Esophagus muscularis mucosa (tissue), 4 donors: ENCODE data around the gene PCID2. TPM values are rescaled to one million over a fixed set of nuclear protein-coding genes. Genes with fewer than 3 reads are reported as not detected.

ENCODE experiments used
- DNase-seq: peaks from one replicate; pipeline ENCODE4 v3.0.0-alpha.2; 2017; ENCODE audit errors: extremely low spot score
- H3K27ac ChIP-seq, 4 donors: fragments of 200-600 bp; sonication (generic); replicated peaks in 1 of 4; 1 replicate in 3 of 4; 2 replicates in 1 of 4; pipeline ENCODE4 v1.5.1; 2016 to 2019; ENCODE audit warnings: mild to moderate bottlenecking in 1 of 4
- H3K27me3 ChIP-seq, 4 donors: fragments of 200-600 bp; sonication (generic); one replicate each; pipeline versions ENCODE4 v1.5.1 to v1.6.0; 2016 to 2019
- H3K36me3 ChIP-seq, 4 donors: fragments of 200-600 bp; sonication (generic); one replicate each; pipeline ENCODE4 v1.5.1; 2016 to 2019
- H3K4me1 ChIP-seq, 4 donors: fragments of 200-600 bp; sonication (generic); one replicate each; pipeline ENCODE4 v1.5.1; 2016 to 2019
- H3K4me3 ChIP-seq, 4 donors: fragments of 200-600 bp; sonication (generic); 1 replicate in 2 of 4; 2 replicates in 2 of 4; pipeline ENCODE4 v1.5.1; 2016 to 2019; ENCODE audit warnings: mild to moderate bottlenecking in 4 of 4, moderate library complexity in 1 of 4
- H3K9me3 ChIP-seq, 4 donors: fragments of 200-600 bp; sonication (generic); 1 replicate in 3 of 4; 2 replicates in 1 of 4; pipeline ENCODE4 v1.5.1; 2016 to 2019
- EP300 ChIP-seq: sonication (generic); formaldehyde crosslinking; IDR thresholded peaks from one replicate; pipeline ENCODE4 v1.6.1; 2017; ENCODE audit warnings: antibody characterized with exemption
- POLR2A ChIP-seq: fragments of 450-650 bp; IDR thresholded peaks from one replicate; pipeline ENCODE4 v1.6.1; 2017; ENCODE audit warnings: antibody characterized with exemption, moderate library complexity, mild to moderate bottlenecking, low read depth
- POLR2AphosphoS5 ChIP-seq, 2 donors: sonication (generic); formaldehyde crosslinking; IDR thresholded peaks; one replicate each; pipeline ENCODE4 v1.6.1; 2017; ENCODE audit warnings: antibody characterized with exemption in 2 of 2
- WGBS: methylation state at CpG from one replicate; pipeline ENCODE4 v1.1.5; 2018; 5-methylcytosine and 5-hydroxymethylcytosine counted together
- intact Hi-C: fragments of 100-400 bp; cut with DNase I; formaldehyde crosslinking; loops from one replicate; pipeline ENCODE4 v1.15.1; 2023
- total RNA-seq, 4 donors: library from RNA; depleted of rRNA; stranded (reverse); fragments of >200 nt; gene quantifications; one replicate each; pipeline versions ENCODE4 v1.1.0 to v1.2.1, GENCODE V29; 2016
- TF ChIP-seq, protein P1 (sequence below), 3 experiments: fragments of 200-600 bp in 2 of 3; fragments of 450-650 bp in 1 of 3; sonication (generic) in 2 of 3; IDR thresholded peaks; one replicate each; pipeline ENCODE4 v1.5.1; 2017 to 2019; ENCODE audit warnings: antibody characterized with exemption in 3 of 3, mild to moderate bottlenecking in 2 of 3, moderate library complexity in 1 of 3

The PCID2 gene
- total RNA-seq, 4 donors from 2014 or later, result 34.5 to 46.9 (median 42.3) TPM

DNA sequence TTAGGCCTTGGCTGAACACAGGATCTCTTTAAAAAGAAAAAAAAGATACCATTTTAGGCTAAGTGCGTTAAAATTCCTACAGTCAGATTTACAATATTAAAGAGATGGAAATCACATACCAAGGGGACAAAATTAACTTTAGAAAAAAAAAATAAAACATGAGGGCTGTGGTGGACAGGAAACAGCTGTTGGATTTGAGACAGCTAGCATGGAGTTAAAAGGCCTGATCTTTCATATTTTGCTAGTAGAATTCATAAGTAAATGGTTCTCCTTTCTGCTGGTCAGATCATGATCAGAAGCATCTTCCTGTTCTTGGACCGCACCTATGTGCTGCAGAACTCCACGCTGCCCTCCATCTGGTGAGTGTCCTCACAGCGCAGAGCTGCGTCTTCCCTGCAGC, 20.7 kb upstream of the PCID2 start:
- Histone ChIP-seq H3K36me3 (peaks cover 37 to 100% (median 79%) of the 10 kb centered on the region in 4 donors), H3K27ac (no peak overlapping the region), H3K4me1 (peaks cover 0 to 7% (median 1%) of the 10 kb centered on the region in 4 donors), H3K9me3 (no peaks in the 10 kb centered on the region), H3K4me3 (no peak overlapping the region), H3K27me3 (no peaks in the 10 kb centered on the region)
- no peak for DNase-seq
- intact Hi-C loops, result no loop called here
- 88% methylated on average over 5 of the region's 5 CpGs for WGBS
- TF ChIP-seq POLR2AphosphoS5 (IDR thresholded peaks at IDR 0.05), result no peak
- TF ChIP-seq, protein P1, sequence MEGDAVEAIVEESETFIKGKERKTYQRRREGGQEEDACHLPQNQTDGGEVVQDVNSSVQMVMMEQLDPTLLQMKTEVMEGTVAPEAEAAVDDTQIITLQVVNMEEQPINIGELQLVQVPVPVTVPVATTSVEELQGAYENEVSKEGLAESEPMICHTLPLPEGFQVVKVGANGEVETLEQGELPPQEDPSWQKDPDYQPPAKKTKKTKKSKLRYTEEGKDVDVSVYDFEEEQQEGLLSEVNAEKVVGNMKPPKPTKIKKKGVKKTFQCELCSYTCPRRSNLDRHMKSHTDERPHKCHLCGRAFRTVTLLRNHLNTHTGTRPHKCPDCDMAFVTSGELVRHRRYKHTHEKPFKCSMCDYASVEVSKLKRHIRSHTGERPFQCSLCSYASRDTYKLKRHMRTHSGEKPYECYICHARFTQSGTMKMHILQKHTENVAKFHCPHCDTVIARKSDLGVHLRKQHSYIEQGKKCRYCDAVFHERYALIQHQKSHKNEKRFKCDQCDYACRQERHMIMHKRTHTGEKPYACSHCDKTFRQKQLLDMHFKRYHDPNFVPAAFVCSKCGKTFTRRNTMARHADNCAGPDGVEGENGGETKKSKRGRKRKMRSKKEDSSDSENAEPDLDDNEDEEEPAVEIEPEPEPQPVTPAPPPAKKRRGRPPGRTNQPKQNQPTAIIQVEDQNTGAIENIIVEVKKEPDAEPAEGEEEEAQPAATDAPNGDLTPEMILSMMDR (IDR thresholded peaks at IDR 0.05), result no peak
- TF ChIP-seq POLR2A, result no peak
- no peak for TF ChIP-seq EP300

DNA sequence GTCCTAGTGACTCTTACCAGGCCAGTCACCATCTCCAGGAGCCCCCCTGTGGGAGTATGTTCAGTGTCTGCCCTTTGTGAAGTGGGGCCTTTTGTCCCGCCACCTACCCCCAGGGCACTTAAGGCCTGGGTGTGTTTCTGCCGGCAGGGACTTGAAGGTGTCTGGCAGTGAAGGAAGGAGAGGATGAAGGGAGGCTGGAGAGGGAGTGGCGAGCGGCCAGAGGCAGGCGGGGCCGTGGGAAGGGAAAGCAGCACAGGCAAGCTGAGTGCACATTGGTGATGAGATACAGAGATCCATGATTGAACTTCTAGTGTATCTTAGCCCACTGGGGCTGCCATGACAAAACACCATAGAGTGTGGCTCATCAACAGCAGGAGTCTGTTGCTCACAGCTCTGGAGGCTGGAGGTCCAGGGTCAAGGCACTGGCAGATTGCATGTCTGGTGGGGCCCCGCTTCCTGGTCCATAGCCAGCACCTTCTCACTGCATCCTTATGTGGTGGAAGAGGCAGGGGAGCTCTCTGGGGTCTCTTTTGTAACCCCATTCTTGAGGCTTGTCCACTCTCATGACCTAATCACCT, 18.5 kb upstream of the PCID2 start:
- H3K36me3 ChIP-seq, result peaks cover 28 to 100% (median 83%) of the 10 kb centered on the region in 4 donors
- WGBS, result 79% methylated on average over 6 of the region's 7 CpGs

DNA sequence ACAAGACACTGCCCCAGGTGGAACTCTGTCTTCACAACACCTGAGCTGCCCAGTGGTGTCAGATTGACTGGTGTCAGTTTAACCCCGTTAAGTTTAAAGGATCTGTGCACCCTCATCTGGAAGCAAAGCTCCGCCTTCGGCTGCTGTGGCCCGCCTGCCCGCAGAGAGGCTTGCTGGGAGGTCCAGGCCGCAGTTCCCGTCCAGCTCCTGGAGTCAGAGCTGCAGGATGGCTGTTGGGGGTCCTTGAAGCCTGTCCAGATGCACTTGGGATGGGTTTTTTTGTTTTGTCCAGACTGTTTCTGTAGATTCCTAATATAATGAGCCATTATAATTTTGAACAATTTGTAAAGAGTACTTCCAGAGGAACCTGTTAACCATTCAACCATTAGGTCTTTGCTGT, 17.0 kb upstream of the PCID2 start:
- Histone ChIP-seq H3K9me3 (no peaks in the 10 kb centered on the region), H3K4me1 (peaks cover 0 to 7% (median 4%) of the 10 kb centered on the region in 4 donors), H3K27me3 (no peaks in the 10 kb centered on the region), H3K36me3 (peaks cover 35 to 100% (median 89%) of the 10 kb centered on the region in 4 donors), H3K4me3 (no peak overlapping the region), H3K27ac (no peak overlapping the region)
- no peak for DNase-seq
- intact Hi-C loops, result no loop called here
- TF ChIP-seq EP300, result no peak
- TF ChIP-seq, protein P1 (IDR thresholded peaks at IDR 0.05), result no peak
- TF ChIP-seq POLR2AphosphoS5 (IDR thresholded peaks at IDR 0.05), result no peak
- TF ChIP-seq POLR2A, result no peak
- 83% methylated on average over 6 of the region's 7 CpGs for WGBS

More for the DNA sequence above, 18.5 kb upstream of the PCID2 start:
- TF ChIP-seq POLR2A (no peak), EP300 (no peak), POLR2AphosphoS5 (IDR thresholded peaks at IDR 0.05) (no peak)
- TF ChIP-seq, protein P1 (IDR thresholded peaks at IDR 0.05), result no peak
- DNase-seq, result no peak
- intact Hi-C loops, result no loop called here
- Histone ChIP-seq H3K27ac (no peak overlapping the region), H3K4me3 (no peak overlapping the region), H3K9me3 (no peaks in the 10 kb centered on the region), H3K27me3 (no peaks in the 10 kb centered on the region), H3K4me1 (peaks cover 0 to 7% (median 1%) of the 10 kb centered on the region in 4 donors)

DNA sequence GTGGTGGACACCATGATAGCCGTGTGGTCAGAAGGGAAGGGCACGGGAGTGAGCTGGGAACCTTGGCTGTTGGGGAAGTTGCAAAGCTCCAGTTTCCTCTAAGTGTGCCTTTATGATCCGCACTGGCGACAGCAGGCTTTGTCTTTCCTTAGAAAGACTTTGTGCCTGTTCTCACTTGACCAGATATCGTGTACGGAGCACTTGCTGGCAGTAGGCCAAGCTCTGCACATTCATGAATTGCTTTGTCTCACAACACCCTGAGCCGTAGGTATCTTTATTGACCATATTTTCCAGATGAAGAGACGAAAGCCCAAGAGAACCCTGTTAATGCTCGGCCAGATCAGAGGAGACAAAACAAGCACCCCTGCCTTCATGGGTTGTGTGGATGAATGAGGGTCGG, 16.0 kb upstream of the PCID2 start:
- Histone ChIP-seq H3K36me3 (peaks cover 39 to 99% (median 89%) of the 10 kb centered on the region in 4 donors), H3K27me3 (no peaks in the 10 kb centered on the region), H3K4me1 (peaks cover 0 to 17% (median 5%) of the 10 kb centered on the region in 4 donors), H3K9me3 (no peaks in the 10 kb centered on the region), H3K27ac (no peak overlapping the region), H3K4me3 (no peak overlapping the region)
- DNase-seq, result no peak
- intact Hi-C loops, result no loop called here
- TF ChIP-seq EP300, result no peak
- TF ChIP-seq POLR2A, result no peak
- TF ChIP-seq, protein P1 (IDR thresholded peaks at IDR 0.05), result no peak
- TF ChIP-seq POLR2AphosphoS5 (IDR thresholded peaks at IDR 0.05), result no peak
- 91% methylated on average over 10 of the region's 10 CpGs for WGBS

DNA sequence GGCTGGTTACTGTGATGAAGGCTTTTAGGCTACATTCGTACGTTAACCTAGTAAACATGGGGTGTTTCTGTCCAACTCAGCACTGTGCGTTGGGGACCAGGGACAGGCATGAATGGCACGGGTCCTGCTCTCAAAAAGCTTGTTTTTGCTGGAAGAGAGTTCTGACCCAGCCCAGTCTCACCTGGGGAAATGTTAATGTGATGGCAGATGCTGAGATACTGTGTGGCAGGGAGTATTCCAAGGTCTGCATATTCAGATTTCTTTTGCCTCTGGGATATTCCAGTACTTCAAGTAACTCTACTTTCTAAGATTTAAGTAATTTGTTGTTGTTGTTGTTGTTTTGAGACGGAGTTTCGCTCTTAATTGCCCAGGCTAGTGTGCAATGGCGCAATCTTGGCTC, 14.6 kb upstream of the PCID2 start:
- intact Hi-C loops, result no loop called here
- Histone ChIP-seq H3K36me3 (peaks cover 38 to 88% (median 81%) of the 10 kb centered on the region in 4 donors), H3K27me3 (no peaks in the 10 kb centered on the region), H3K27ac (no peak overlapping the region), H3K4me1 (peaks cover 5 to 21% (median 12%) of the 10 kb centered on the region in 4 donors), H3K9me3 (no peaks in the 10 kb centered on the region), H3K4me3 (no peak overlapping the region)
- TF ChIP-seq, protein P1 (IDR thresholded peaks at IDR 0.05), result no peak
- TF ChIP-seq POLR2AphosphoS5 (IDR thresholded peaks at IDR 0.05) (no peak), POLR2A (no peak), EP300 (no peak)
- no peak for DNase-seq
- 86% methylated on average over 7 of the region's 7 CpGs for WGBS
